Measurements from ENCODE around the gene TRIP13.
A peak's percentile ranks its signal among the peaks of the same experiment; 100 is the strongest.
"Not testable (repeated sequence)": the region's sequence is repeated elsewhere in the genome, so short reads cannot be mapped to it uniquely, and the experiment has no call there.

Gene TRIP13

GRCh38 chr5:893137-893506 is 438 bp downstream of the TRIP13 start:
- peak; percentile 26 for DNase-seq

- DNase-seq: no peak
These were observed 1.0 kb downstream of the TRIP13 start for GRCh38 chr5:893711-894110.

DNA sequence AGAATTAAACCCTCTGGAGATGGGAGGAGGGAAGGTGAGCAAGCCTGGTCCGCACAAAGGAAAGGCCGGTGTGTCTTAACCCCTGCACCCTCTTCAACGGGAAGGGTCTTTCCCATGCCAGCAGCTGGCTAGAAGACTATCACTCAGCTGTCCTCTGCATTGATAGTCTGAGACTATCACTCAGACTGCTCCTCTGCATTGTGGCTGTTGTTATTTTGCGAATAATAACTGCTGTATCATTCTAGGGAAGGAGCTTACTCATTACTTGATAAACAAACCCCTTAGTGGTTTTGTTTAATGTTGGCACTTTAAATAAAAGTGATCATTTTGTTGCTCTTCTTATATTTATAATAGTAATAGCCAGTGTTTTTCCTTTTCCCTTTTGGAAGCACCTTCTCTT is 8.1 kb downstream of the TRIP13 start:
- no peak for DNase-seq

DNA sequence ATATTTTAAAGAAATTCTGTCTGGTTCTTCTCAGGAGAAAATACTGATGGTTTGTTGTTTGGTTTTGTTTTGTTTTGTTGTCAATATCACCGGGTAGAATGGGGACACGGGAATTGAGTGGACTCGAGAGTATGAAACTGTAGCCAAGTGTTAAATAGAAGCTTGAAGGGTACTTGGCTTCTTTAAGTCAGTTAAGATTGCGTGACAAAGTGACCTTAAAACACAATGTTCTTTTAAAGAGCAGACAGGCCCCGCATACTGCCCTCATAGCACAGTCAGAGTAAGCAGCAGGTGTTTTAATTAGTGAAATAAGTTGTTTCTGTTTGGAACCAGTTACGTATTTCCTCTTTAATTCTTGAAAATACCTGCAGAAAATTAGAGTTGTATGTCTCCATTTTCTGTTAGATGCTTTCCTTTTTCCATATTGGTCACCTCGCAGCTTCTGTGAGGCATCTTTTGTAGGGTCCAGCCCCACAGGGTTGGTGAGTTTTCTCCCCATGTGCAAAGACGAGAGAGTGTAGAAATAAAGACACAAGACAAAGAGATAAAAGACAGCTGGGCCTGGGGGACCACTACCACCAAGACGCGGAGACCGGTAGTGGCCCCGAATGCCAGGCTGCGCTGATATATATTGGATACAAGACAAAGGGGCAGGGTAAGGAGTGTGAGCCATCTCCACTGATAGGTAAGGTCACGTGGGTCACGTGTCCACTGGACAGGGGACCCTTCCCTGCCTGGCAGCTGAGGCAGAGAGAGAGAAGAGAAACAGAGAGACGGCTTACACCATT is 9.6 kb downstream of the TRIP13 start:
- DNase-seq: no peak

GRCh38 chr5:903756-904096 is 11.0 kb downstream of the TRIP13 start:
- no peak for DNase-seq

- DNase-seq: no peak
These were observed 12.5 kb downstream of the TRIP13 start for GRCh38 chr5:905139-905642.

- DNase-seq: no peak
These were observed 14.8 kb downstream of the TRIP13 start for GRCh38 chr5:907366-907910.

GRCh38 chr5:908172-908571 is 15.5 kb downstream of the TRIP13 start:
- DNase-seq: no peak

DNA sequence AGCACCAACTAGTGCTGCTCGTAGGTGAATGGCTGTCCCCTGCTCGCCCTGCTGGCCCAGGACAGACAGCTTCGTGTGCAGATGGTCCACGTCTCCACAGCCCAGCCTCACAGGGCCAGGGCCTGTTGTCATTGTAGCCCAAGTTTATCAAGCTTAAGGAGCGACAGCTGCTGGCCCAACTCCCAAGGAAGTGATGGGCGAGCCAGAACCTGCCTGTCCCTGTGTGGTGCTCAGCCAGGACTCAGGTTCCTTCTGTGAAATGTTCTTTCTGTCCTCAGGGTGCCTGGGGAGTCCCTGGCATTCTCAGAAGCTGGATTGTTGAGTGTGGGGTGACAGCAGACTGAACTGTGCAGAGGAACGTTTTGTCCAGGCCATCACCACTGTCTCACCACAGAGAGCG is 16.4 kb downstream of the TRIP13 start:
- DNase-seq: no peak

- DNase-seq: no peak
These were observed 17.5 kb downstream of the TRIP13 start for GRCh38 chr5:909994-910768.

DNA sequence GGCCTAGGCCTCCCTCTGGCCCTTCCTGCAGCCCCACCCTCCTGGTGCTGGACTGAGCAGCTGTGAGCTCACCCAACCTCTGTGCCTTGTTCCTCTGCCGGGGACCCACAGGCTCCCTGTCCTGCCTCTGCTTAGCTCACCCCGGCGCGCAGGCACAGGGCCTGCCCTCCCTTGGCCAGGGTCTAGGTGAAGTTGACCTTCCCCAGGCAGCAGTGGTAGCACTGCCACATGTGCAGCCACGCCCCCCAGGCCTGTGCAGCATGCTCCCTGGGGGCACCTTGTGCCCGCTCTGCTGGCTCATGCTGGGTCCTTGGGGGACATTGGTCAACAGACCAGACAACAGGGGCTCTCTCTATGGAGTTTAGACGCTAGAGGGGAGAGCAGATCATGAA is 18.1 kb downstream of the TRIP13 start:
- no peak for DNase-seq

GRCh38 chr5:911601-912000 is 18.9 kb downstream of the TRIP13 start:
- no peak for DNase-seq

DNA sequence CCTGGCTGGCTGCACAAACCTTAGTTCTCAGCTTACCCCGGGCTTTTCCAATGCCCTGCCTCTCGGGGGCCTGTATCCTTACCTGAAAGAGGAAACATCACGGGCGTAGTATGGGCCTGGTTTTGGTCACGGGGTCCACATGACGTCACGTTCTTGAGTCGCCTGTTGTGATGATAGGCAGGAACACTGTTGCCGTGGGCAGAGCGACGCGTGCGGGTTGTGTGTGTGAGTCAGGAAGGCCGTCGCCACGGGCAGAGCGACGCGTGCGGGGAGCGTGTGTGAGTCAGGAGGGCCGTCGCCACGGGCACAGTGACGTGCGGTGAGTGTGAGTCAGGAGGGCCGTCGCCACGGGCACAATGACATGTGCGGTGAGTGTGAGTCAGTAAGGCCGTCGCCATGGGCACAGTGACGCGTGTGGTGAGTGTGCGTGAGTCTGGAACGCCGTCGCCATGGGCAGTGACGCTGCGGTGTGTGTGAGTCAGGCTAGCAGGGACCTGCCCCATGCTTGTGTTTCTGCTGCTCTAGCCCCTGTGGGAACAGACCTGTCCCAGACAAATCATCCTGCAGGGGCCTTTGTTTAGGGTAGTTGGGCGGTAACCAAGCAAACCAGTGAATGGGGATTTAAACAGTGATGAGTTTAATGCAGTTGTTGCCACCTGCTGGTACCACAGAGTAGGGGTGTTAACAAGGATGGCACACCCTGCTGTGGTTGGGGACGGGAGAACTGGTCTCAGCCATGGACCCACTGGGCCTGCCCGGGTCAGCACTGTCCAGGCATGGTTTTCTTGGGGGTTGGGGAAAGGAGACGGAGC is 19.8 kb downstream of the TRIP13 start:
- peak; percentile 79 for DNase-seq

DNA sequence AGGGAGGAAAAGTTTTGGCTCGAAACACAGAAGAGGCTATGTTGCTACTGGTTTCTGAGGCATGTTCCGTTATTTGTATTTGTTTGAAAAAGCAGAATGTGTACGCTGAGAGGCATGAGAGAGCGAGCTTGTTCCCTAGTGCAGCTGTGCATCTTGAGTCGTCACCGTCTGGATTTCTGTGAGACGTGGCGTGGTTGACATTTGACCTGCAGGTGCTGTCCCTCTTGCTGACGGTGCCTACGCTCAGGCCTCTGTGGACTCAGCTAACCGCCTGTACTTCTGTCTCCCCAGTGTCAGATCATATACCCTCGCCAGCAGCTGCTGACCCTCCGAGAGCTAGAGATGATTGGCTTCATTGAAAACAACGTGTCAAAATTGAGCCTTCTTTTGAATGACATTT is 21.5 kb downstream of the TRIP13 start:
- no peak for DNase-seq

GRCh38 chr5:914612-915011 is 21.9 kb downstream of the TRIP13 start:
- DNase-seq: no peak

DNA sequence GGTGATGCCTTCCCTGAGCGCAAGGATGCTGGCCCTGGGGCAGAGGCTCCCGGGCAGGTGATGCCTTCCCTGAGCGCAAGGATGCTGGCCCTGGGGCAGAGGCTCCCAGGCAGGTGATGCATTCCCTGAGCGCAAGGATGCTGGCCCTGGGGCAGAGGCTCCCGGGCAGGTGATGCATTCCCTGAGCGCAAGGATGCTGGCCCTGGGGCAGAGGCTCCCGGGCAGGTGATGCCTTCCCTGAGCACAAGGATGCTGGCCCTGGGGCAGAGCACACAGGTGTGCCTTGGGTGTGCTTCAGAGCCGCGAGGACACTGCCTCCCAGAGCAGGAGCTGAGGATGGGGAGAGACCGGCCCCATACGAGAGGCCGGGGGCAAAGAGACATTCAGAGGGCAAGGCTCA is 22.7 kb downstream of the TRIP13 start:
- not testable (repeated sequence) for DNase-seq

DNA sequence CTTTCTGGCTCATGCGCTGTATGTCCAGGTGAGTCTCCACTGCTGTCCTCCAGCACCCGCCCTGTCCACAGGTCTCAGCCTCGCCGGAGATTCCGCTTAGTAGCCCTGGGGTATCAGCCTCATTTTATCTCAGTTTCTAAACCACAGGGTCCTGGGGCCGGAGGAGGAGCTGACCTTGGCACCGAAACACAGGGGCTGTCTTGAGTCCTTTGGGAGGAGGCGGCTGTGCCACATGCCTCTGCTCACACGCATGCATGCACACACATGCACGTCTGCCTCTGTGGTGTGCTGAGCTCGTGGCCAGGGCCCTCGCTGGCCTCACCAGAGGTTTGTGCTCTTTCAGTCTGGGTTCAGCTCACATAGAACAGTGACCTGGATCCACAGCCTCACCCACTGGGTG is 23.3 kb downstream of the TRIP13 start:
- DNase-seq: no peak

DNA sequence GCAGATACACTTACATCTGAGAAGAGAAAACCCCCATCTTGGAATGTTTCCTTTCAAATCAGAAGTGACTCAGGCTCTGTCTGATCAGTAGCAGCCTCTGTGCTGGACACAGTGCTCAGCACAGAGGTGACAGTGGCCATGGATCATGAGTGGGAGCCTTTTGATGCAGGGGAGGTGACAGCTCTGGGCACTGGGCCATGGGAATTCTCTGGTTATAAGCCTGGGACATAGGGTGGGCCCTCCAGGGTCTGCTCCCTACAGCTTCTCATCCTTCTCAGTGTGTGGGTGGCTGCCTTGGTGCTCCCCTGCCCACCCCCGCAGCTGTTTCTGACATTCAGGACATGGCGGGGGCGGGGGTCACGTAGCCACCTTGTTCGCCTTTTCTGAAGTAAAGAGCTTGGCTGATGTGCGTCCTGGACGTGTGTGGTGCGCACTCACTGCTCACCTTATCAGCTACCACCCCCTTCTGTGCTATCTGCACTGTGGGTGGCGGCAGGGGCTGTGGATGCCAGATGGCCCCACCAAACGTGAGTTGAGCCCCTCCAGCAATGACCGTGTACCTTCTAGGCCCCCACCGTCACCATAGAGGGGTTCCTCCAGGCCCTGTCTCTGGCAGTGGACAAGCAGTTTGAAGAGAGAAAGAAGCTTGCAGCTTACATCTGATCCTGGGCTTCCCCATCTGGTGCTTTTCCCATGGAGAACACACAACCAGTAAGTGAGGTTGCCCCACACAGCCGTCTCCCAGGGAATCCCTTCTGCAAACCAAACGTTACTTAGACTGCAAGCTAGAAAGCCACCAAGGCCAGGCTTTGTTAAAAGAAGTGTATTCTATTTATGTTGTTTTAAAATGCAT is 24.0 kb downstream of the TRIP13 start:
- no peak for DNase-seq

GRCh38 chr5:918717-919116 is 26.0 kb downstream of the TRIP13 start:
- DNase-seq: not testable (repeated sequence)

- no peak for DNase-seq
These were observed 26.8 kb downstream of the TRIP13 start for GRCh38 chr5:919356-920000.

DNA sequence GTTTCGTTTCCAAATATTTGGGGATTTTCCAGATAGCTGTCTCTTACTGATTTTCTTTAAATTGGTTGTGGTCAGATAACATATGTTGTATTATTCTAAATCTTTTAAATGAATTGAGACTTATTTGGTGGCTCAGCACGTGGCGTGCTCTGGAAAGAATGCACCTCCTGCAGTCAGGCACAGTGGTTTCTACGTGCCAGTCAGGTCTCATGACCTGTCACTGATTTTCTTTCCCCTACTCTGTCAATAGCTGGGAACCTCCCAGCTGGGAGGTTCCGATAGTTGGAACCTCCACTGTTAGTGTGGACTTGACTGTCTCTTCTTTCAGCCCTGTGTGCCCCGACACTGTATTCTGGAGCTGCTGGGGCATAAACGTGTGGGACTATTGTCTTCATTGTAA is 27.6 kb downstream of the TRIP13 start:
- DNase-seq: no peak
